ES-I3 (cell line): ENCODE measurements around the gene GPHB5.
"Not testable (repeated sequence)": the region's sequence is repeated elsewhere in the genome, so short reads cannot be mapped to it uniquely, and the experiment has no call there.

Experiments used
- H3K36me3 ChIP-seq: 2 replicates; pipeline ENCODE4 v1.6.1; 2013; ENCODE audit warnings: mild to moderate bottlenecking, low read length, control low read depth, moderate library complexity; ENCODE audit not compliant: insufficient read depth
- H3K4me1 ChIP-seq: 2 replicates; pipeline ENCODE4 v1.6.1; 2013; ENCODE audit warnings: mild to moderate bottlenecking, control low read depth, low read length; ENCODE audit not compliant: insufficient read depth
- H3K9ac ChIP-seq: 2 replicates; pipeline ENCODE4 v1.6.1; 2013; ENCODE audit warnings: low read depth, mild to moderate bottlenecking, low read length, moderate library complexity
- H3K9me3 ChIP-seq: 2 replicates; pipeline ENCODE4 v1.6.1; 2013; ENCODE audit warnings: mild to moderate bottlenecking, low read length, moderate library complexity; ENCODE audit not compliant: control insufficient read depth, insufficient read depth

GPHB5 gene

GRCh38 chr14:63282997-63283883 is 35.5 kb downstream of the GPHB5 start:
- Histone ChIP-seq H3K9ac (no peak overlapping the region), H3K36me3 (no peaks in the 10 kb centered on the region), H3K9me3 (no peaks in the 10 kb centered on the region), H3K4me1 (no peaks in the 10 kb centered on the region)

- H3K36me3 ChIP-seq, H3K9ac ChIP-seq, H3K4me1 ChIP-seq, H3K9me3 ChIP-seq: not testable (repeated sequence)
These were observed 38.8 kb downstream of the GPHB5 start for GRCh38 chr14:63279933-63280332.

GRCh38 chr14:63277591-63278183 is 41.0 kb downstream of the GPHB5 start:
- H3K9ac ChIP-seq = no peak overlapping the region
- H3K9me3 ChIP-seq = no peaks in the 10 kb centered on the region
- H3K36me3 ChIP-seq = no peaks in the 10 kb centered on the region
- no peaks in the 10 kb centered on the region; the same call in 1 of the 2 replicates for H3K4me1 ChIP-seq

GRCh38 chr14:63276492-63277342 is 42.0 kb downstream of the GPHB5 start:
- Histone ChIP-seq H3K9ac (no peak overlapping the region), H3K4me1 (no peaks in the 10 kb centered on the region; the same call in 1 of the 2 replicates), H3K36me3 (no peaks in the 10 kb centered on the region), H3K9me3 (no peaks in the 10 kb centered on the region)

GRCh38 chr14:63276016-63276415 is 42.7 kb downstream of the GPHB5 start:
- no peaks in the 10 kb centered on the region for H3K9me3 ChIP-seq
- H3K36me3 ChIP-seq = no peaks in the 10 kb centered on the region
- H3K4me1 ChIP-seq = no peaks in the 10 kb centered on the region; the same call in 1 of the 2 replicates
- H3K9ac ChIP-seq = no peak overlapping the region

GRCh38 chr14:63275611-63276010 is 43.1 kb downstream of the GPHB5 start:
- H3K4me1 ChIP-seq = no peaks in the 10 kb centered on the region; the same call in 1 of the 2 replicates
- no peaks in the 10 kb centered on the region for H3K36me3 ChIP-seq
- no peak overlapping the region for H3K9ac ChIP-seq
- H3K9me3 ChIP-seq = no peaks in the 10 kb centered on the region

- Histone ChIP-seq H3K9me3 (no peaks in the 10 kb centered on the region; the same call in 1 of the 2 replicates), H3K4me1 (no peaks in the 10 kb centered on the region; the same call in 1 of the 2 replicates), H3K36me3 (no peaks in the 10 kb centered on the region), H3K9ac (no peak overlapping the region)
These were observed 44.7 kb downstream of the GPHB5 start for GRCh38 chr14:63273717-63274655.

GRCh38 chr14:63273129-63273528 is 45.6 kb downstream of the GPHB5 start:
- Histone ChIP-seq H3K4me1 (no peaks in the 10 kb centered on the region; the same call in 1 of the 2 replicates), H3K36me3 (no peaks in the 10 kb centered on the region), H3K9ac (no peak overlapping the region), H3K9me3 (no peaks in the 10 kb centered on the region; the same call in 1 of the 2 replicates)

GRCh38 chr14:63269561-63270225 is 49.0 kb downstream of the GPHB5 start:
- peaks cover 7% of the 10 kb centered on the region for H3K9me3 ChIP-seq
- no peaks in the 10 kb centered on the region for H3K4me1 ChIP-seq
- no peak overlapping the region for H3K9ac ChIP-seq
- no peaks in the 10 kb centered on the region for H3K36me3 ChIP-seq

GRCh38 chr14:63268771-63269170 is 50.0 kb downstream of the GPHB5 start:
- Histone ChIP-seq H3K4me1 (no peaks in the 10 kb centered on the region), H3K9ac (no peak overlapping the region), H3K36me3 (no peaks in the 10 kb centered on the region), H3K9me3 (peaks cover 7% of the 10 kb centered on the region)

GRCh38 chr14:63267171-63267570 is 51.6 kb downstream of the GPHB5 start:
- Histone ChIP-seq H3K4me1 (no peaks in the 10 kb centered on the region), H3K9ac (no peak overlapping the region; the same call in 1 of the 2 replicates), H3K36me3 (no peaks in the 10 kb centered on the region), H3K9me3 (peaks cover 7% of the 10 kb centered on the region)

GRCh38 chr14:63266106-63266505 is 52.6 kb downstream of the GPHB5 start:
- Histone ChIP-seq H3K4me1 (no peaks in the 10 kb centered on the region), H3K9me3 (peaks cover 7% of the 10 kb centered on the region), H3K9ac (no peak overlapping the region), H3K36me3 (no peaks in the 10 kb centered on the region)
